CD4-positive, alpha-beta T cell (primary cell): ENCODE results near the gene CAPS2. TPM values are rescaled to one million over a fixed set of nuclear protein-coding genes. Genes with fewer than 3 reads are reported as not detected.

Source experiments
- ATAC-seq: fragments of 200-7000 bp; cut with Tn5 transposase; one replicate; pipeline ENCODE4 v1.10.0; 2022; ENCODE audit warnings: mild to moderate bottlenecking; ENCODE audit not compliant: poor library complexity
- CTCF ChIA-PET: fragments of 350-600 bp; sonication (Branson Sonifier 250); formaldehyde crosslinking; loops from one replicate; lab custom pipeline; 2021; ENCODE audit warnings: antibody characterized with exemption, inconsistent platforms; lab: Charles Lee
- POLR2A ChIA-PET: fragments of 350-600 bp; sonication (Branson Sonifier 250); formaldehyde crosslinking; loops from one replicate; lab custom pipeline; 2021; ENCODE audit warnings: antibody characterized with exemption, inconsistent platforms; lab: Charles Lee
- DNase-seq, 14 experiments: peaks; one replicate each; pipeline ENCODE4 v3.0.0-alpha.2; 2013 to 2020; ENCODE audit warnings: mixed read lengths in 2 of 14
- H3K27ac ChIP-seq, 2 donors: one replicate each; pipeline versions ENCODE4 v1.5.1 to v1.7.0; 2013; ENCODE audit warnings: low read length in 2 of 2, low read depth in 1 of 2, mild to moderate bottlenecking in 1 of 2
- H3K27me3 ChIP-seq, 2 experiments: 1 replicate in 1 of 2; 2 replicates in 1 of 2; pipeline versions ENCODE4 v1.6.1 to v1.7.0; 2013; ENCODE audit warnings: low read length in 2 of 2, control low read depth in 1 of 2, mild to moderate bottlenecking in 1 of 2, moderate library complexity in 1 of 2; ENCODE audit not compliant: insufficient read depth in 2 of 2, control insufficient read depth in 1 of 2
- H3K36me3 ChIP-seq: one replicate; pipeline ENCODE4 v1.6.1; 2013; ENCODE audit warnings: low read length, control low read depth; ENCODE audit not compliant: insufficient read depth
- H3K4me1 ChIP-seq: one replicate; pipeline ENCODE4 v1.6.1; 2013; ENCODE audit warnings: low read length, control low read depth; ENCODE audit not compliant: insufficient read depth
- H3K4me3 ChIP-seq: one replicate; pipeline ENCODE4 v1.5.1; 2013; ENCODE audit warnings: mild to moderate bottlenecking, low read length, moderate library complexity
- H3K9me3 ChIP-seq, 2 experiments: 1 replicate in 1 of 2; 2 replicates in 1 of 2; pipeline versions ENCODE4 v1.6.1 to v1.7.0; 2013; ENCODE audit warnings: low read length in 2 of 2, mild to moderate bottlenecking in 2 of 2, control low read depth in 1 of 2, moderate library complexity in 1 of 2; ENCODE audit not compliant: control insufficient read depth in 1 of 2, insufficient read depth in 1 of 2
- H3K27ac Mint-ChIP-seq: one replicate; pipeline ENCODE4 v1.8.0; 2020; ENCODE audit warnings: mixed read lengths
- H3K27me3 Mint-ChIP-seq: one replicate; pipeline ENCODE4 v1.8.0; 2021; ENCODE audit warnings: mixed read lengths
- H3K36me3 Mint-ChIP-seq: one replicate; pipeline ENCODE4 v1.8.0; 2021; ENCODE audit warnings: low read depth, mixed read lengths
- H3K4me1 Mint-ChIP-seq: one replicate; pipeline ENCODE4 v1.8.0; 2021; ENCODE audit warnings: low read depth, mixed read lengths
- H3K4me3 Mint-ChIP-seq: one replicate; pipeline ENCODE4 v1.8.0; 2020; ENCODE audit warnings: mild to moderate bottlenecking, mixed read lengths
- H3K9me3 Mint-ChIP-seq: one replicate; pipeline ENCODE4 v1.8.0; 2020; ENCODE audit warnings: mixed read lengths
- intact Hi-C, 2 experiments: fragments of 100-400 bp; cut with DNase I in 1 of 2; cut with micrococcal nuclease in 1 of 2; formaldehyde crosslinking; loops; one replicate each; pipeline versions ENCODE4 v1.15.1 to v1.9.0; 2023 to 2025; cut with DNase I, micrococcal nuclease
- total RNA-seq, 174 experiments: library from RNA in 2 of 174; stranded (reverse) in 2 of 174; gene quantifications; one replicate each; pipeline ENCODE4 v1.2.3 and lab custom pipeline; 2021 to 2026
- TF ChIP-seq, protein P1 (sequence below): fragments of 200-600 bp; IDR thresholded peaks from one replicate; pipeline ENCODE4 v1.8.0; 2022; ENCODE audit warnings: antibody characterized with exemption, mild to moderate bottlenecking

The CAPS2 gene
- total RNA-seq, 2 experiments from 2014 or later: 1.3 to 1.9 TPM

DNA sequence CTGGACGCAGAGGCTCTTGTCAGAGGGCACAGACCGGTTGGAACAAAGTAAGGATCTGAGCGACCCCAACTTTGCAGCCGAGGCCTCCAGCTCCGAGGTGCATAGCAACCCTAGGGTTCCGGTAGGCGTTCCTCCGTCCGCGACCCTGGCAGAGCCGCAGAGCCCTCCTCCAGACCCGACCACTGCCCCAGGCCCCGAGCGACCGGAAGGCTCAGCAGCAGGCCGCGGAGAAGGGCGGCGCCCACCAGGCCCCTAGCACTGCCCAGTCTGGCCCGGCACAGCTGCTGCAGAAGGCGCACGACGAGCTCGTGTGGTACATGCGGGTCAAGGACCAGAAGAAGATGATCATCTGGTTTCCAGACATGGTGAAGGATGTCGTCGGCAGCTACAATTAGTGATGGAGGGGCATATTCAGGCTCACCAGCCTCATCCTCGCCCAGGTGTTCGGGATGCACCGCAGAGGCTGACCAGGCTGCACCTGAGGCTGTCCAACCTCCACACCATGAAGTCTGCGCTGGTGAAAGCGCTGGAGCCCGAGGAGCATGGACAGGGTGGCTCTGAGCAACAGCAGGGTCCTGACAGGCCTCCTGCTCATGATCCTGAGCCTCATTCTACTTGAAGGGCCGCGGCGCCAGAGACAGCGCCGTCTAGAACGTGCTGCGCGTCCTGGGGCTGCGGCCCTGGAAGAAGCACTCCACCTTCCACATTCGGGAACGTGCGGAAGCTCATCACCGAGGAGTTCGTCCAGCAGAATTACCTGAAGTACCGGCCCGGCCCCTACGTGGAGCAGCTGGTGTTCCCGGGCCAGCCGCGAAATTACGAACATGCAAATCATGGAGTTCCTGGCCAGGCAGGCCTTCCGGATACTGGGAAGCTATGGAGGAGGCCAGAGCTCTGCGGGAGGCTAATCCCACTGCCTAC lies 24.5 kb downstream of the CAPS2 start:
- no peak for DNase-seq
- ChIA-PET POLR2A (no interaction called here), CTCF (no interaction called here)
- Mint-ChIP-seq H3K9me3 (no peaks in the 10 kb centered on the region), H3K27ac (no peak overlapping the region), H3K27me3 (no peaks in the 10 kb centered on the region), H3K36me3 (no peaks in the 10 kb centered on the region), H3K4me1 (no peaks in the 10 kb centered on the region), H3K4me3 (no peak overlapping the region)
- Histone ChIP-seq H3K9me3 (peaks cover 0 to 8% of the 10 kb centered on the region in 2 experiments), H3K4me1 (no peaks in the 10 kb centered on the region), H3K27ac (no peak overlapping the region), H3K36me3 (no peaks in the 10 kb centered on the region), H3K4me3 (no peak overlapping the region), H3K27me3 (no peaks in the 10 kb centered on the region)
- TF ChIP-seq, protein P1, sequence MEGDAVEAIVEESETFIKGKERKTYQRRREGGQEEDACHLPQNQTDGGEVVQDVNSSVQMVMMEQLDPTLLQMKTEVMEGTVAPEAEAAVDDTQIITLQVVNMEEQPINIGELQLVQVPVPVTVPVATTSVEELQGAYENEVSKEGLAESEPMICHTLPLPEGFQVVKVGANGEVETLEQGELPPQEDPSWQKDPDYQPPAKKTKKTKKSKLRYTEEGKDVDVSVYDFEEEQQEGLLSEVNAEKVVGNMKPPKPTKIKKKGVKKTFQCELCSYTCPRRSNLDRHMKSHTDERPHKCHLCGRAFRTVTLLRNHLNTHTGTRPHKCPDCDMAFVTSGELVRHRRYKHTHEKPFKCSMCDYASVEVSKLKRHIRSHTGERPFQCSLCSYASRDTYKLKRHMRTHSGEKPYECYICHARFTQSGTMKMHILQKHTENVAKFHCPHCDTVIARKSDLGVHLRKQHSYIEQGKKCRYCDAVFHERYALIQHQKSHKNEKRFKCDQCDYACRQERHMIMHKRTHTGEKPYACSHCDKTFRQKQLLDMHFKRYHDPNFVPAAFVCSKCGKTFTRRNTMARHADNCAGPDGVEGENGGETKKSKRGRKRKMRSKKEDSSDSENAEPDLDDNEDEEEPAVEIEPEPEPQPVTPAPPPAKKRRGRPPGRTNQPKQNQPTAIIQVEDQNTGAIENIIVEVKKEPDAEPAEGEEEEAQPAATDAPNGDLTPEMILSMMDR: no peak
- no peak for ATAC-seq
- intact Hi-C loops: no loop called here

DNA sequence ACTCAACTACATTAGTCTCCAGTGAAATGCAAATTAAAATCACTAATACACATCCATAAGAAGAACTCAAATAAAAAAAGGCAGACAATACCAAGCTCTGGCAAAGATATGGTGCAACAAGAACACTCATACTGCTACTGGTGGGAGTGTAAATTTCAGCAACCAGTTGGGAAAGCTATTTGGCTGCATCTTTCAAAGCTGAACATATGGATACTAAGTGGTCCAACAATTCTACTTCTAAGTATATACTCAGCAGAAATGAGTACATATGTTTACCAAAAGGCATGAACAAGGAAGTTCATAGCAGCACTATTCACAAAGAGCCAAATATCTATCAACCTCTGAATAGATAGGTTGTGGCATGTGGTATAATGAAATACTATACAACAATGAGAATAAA lies 27.3 kb downstream of the CAPS2 start:
- intact Hi-C loops: no loop called here
- TF ChIP-seq, protein P1: no peak

DNA sequence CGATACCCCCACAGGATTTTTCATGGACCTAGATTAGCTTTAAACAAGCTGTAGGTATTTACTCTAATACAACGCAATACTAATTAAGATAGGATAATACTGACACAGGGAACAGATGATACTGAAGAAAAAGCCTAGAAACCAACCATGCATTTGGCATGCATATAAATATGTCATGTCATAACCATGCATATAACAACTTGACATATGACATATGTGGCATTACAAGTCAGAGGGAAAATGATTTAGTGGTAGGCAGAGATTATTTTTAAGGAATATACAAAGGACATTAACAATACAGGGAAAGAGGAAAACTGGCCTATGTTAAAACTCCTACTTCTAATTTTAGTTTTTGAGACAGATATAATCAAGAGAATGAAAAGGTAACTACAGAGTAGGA lies 27.9 kb downstream of the CAPS2 start:
- Mint-ChIP-seq H3K27ac (no peak overlapping the region), H3K36me3 (no peaks in the 10 kb centered on the region), H3K4me1 (no peaks in the 10 kb centered on the region), H3K27me3 (no peaks in the 10 kb centered on the region), H3K9me3 (no peaks in the 10 kb centered on the region), H3K4me3 (no peak overlapping the region)
- Histone ChIP-seq H3K27me3 (no peaks in the 10 kb centered on the region), H3K36me3 (no peaks in the 10 kb centered on the region), H3K4me1 (no peaks in the 10 kb centered on the region), H3K4me3 (no peak overlapping the region), H3K27ac (no peak overlapping the region), H3K9me3 (peaks cover 0 to 8% of the 10 kb centered on the region in 2 experiments)
- ATAC-seq (no peak), DNase-seq (no peak)
- intact Hi-C loops: no loop called here
- ChIA-PET CTCF (no interaction called here), POLR2A (no interaction called here)
- TF ChIP-seq, protein P1: no peak

More for the DNA sequence above, 27.3 kb downstream of the CAPS2 start:
- Histone ChIP-seq H3K27ac (no peak overlapping the region), H3K4me1 (no peaks in the 10 kb centered on the region), H3K36me3 (no peaks in the 10 kb centered on the region), H3K27me3 (no peaks in the 10 kb centered on the region), H3K9me3 (peaks cover 0 to 8% of the 10 kb centered on the region in 2 experiments), H3K4me3 (no peak overlapping the region)
- Mint-ChIP-seq H3K36me3 (no peaks in the 10 kb centered on the region), H3K27ac (no peak overlapping the region), H3K4me3 (no peak overlapping the region), H3K4me1 (no peaks in the 10 kb centered on the region), H3K27me3 (no peaks in the 10 kb centered on the region), H3K9me3 (no peaks in the 10 kb centered on the region)
- DNase-seq: no peak
- ChIA-PET POLR2A (no interaction called here), CTCF (no interaction called here)
- ATAC-seq: no peak
